ENCODE data around the gene NCK2. TPM values are rescaled to one million over a fixed set of nuclear protein-coding genes. Genes with fewer than 3 reads are reported as not detected.

NCK2 gene
- total and polyA plus RNA-seq, 2 of the 13 experiments (the other 11 are each of a cell fraction or from before 2014, with no cell fraction given), result 14.8 to 23.5 TPM

- TF ChIP-seq ZNF781 (CRISPR knock-in tag; IDR thresholded peaks at IDR 0.05; ENCODE audit: borderline replicate concordance, not compliant biosample characterization) (no peak), ZNF33B (CRISPR knock-in tag; IDR thresholded peaks at IDR 0.05) (no peak), DNMT1 (CRISPR knock-in tag; IDR thresholded peaks at IDR 0.05) (no peak), BCL6 (CRISPR knock-in tag; IDR thresholded peaks at IDR 0.05) (no peak), IRF2 (CRISPR knock-in tag; IDR thresholded peaks at IDR 0.05) (no peak), ZNF281 (CRISPR knock-in tag; IDR thresholded peaks at IDR 0.05; ENCODE audit: borderline replicate concordance) (no peak), BRF2 (CRISPR knock-in tag; IDR thresholded peaks at IDR 0.05) (no peak), ZFYVE20 (CRISPR knock-in tag; IDR thresholded peaks at IDR 0.05; ENCODE audit: borderline replicate concordance, low read depth) (no peak), PAX8 (CRISPR knock-in tag; IDR thresholded peaks at IDR 0.05; ENCODE audit: borderline replicate concordance) (no peak)
These were observed 11.6 kb upstream of the NCK2 start (continued) for GRCh38 chr2:105732955-105733607.

Measured in HepG2 (cell line).